ENCODE results near the gene RREB1. TPM values are rescaled to one million over a fixed set of nuclear protein-coding genes. Genes with fewer than 3 reads are reported as not detected.

RREB1 gene
- total RNA-seq, 4 donors from 2014 or later: 73.9 to 214 (median 107) TPM

- Histone ChIP-seq H3K27ac (peak overlapping the region; percentile 93 to 98 (median 96)), H3K4me1 (peaks cover 55 to 95% (median 84%) of the 10 kb centered on the region in 4 donors), H3K9me3 (no peaks in the 10 kb centered on the region), H3K27me3 (no peaks in the 10 kb centered on the region), H3K4me3 (peak overlapping the region; percentile 35 to 58 (median 56)), H3K36me3 (no peaks in the 10 kb centered on the region)
- DNase-seq: peak; percentile 91
- WGBS, 2 donors (ENCODE audit: low coverage in 1 of 2): 4 to 33% methylated on average over 5 to 40 of the region's 67 CpGs
- TF ChIP-seq EP300 (IDR thresholded peaks at IDR 0.05; ENCODE audit: low read depth) (no peak), POLR2A (IDR thresholded peaks at IDR 0.05) (peak; percentile 80), POLR2AphosphoS5 (IDR thresholded peaks at IDR 0.05) (peak; percentile 77 to 89 (median 80)), CTCF (IDR thresholded peaks at IDR 0.05) (no peak)
- intact Hi-C loops (cut with DNase I; ENCODE audit: low total_unique reads) (no loop called here), in situ Hi-C loops (cut with MboI; ENCODE audit: low pct_ligation_motif_present in 1 of 4, low pct_unique_long_range_greater_than_20kb in 1 of 4, low sequenced_read_pairs in 3 of 4) (no loop called here)
Measured at GRCh38 chr6:7140631-7141378, 33.0 kb downstream of the RREB1 start.

GRCh38 chr6:7142228-7142801 is 34.6 kb downstream of the RREB1 start:
- H3K4me3 ChIP-seq: no peak overlapping the region

GRCh38 chr6:7142918-7143475 is 35.2 kb downstream of the RREB1 start:
- Histone ChIP-seq H3K4me1 (peaks cover 53 to 95% (median 88%) of the 10 kb centered on the region in 4 donors), H3K27ac (peak overlapping the region; percentile 93 to 98 (median 96)), H3K9me3 (no peaks in the 10 kb centered on the region), H3K36me3 (no peaks in the 10 kb centered on the region), H3K27me3 (no peaks in the 10 kb centered on the region), H3K4me3 (no peak overlapping the region)
- WGBS, 2 donors (ENCODE audit: low coverage in 1 of 2): 40 to 56% methylated on average over 1 to 6 of the region's 6 CpGs
- intact Hi-C loops (cut with DNase I; ENCODE audit: low total_unique reads): no loop called here
- TF ChIP-seq CTCF (IDR thresholded peaks at IDR 0.05) (no peak), POLR2AphosphoS5 (IDR thresholded peaks at IDR 0.05) (no peak), EP300 (IDR thresholded peaks at IDR 0.05; ENCODE audit: low read depth) (no peak), POLR2A (IDR thresholded peaks at IDR 0.05) (no peak)
- in situ Hi-C loops (cut with MboI; ENCODE audit: low pct_ligation_motif_present in 1 of 4, low pct_unique_long_range_greater_than_20kb in 1 of 4, low sequenced_read_pairs in 3 of 4): no loop called here
- DNase-seq: no peak

More at GRCh38 chr6:7142228-7142801, 34.6 kb downstream of the RREB1 start:
- intact Hi-C loops (cut with DNase I; ENCODE audit: low total_unique reads) (no loop called here), in situ Hi-C loops (cut with MboI; ENCODE audit: low pct_ligation_motif_present in 1 of 4, low pct_unique_long_range_greater_than_20kb in 1 of 4, low sequenced_read_pairs in 3 of 4) (no loop called here)
- no peaks in the 10 kb centered on the region for H3K27me3 ChIP-seq
- H3K27ac ChIP-seq: peak overlapping the region; percentile 93 to 98 (median 96)
- 94% methylated on average over 25 of the region's 25 CpGs; no CpG with 5 or more reads in 1 of the 2 donors for whole genome bisulfite sequencing, 2 donors (ENCODE audit: low coverage in 1 of 2)
- TF ChIP-seq CTCF (IDR thresholded peaks at IDR 0.05) (no peak), POLR2AphosphoS5 (IDR thresholded peaks at IDR 0.05) (no peak), EP300 (IDR thresholded peaks at IDR 0.05; ENCODE audit: low read depth) (no peak), POLR2A (IDR thresholded peaks at IDR 0.05) (no peak)
- H3K4me1 ChIP-seq: peaks cover 59 to 95% (median 88%) of the 10 kb centered on the region in 4 donors
- no peaks in the 10 kb centered on the region for H3K36me3 ChIP-seq
- no peak for DNase-seq
- no peaks in the 10 kb centered on the region for H3K9me3 ChIP-seq

- H3K27me3 ChIP-seq: no peaks in the 10 kb centered on the region
- H3K4me1 ChIP-seq: peaks cover 48 to 95% (median 86%) of the 10 kb centered on the region in 4 donors
- in situ Hi-C loops (cut with MboI; ENCODE audit: low pct_ligation_motif_present in 1 of 4, low pct_unique_long_range_greater_than_20kb in 1 of 4, low sequenced_read_pairs in 3 of 4): no loop called here
- intact Hi-C loops (cut with DNase I; ENCODE audit: low total_unique reads): no loop called here
- WGBS, 2 donors (ENCODE audit: low coverage in 1 of 2): 37 to 40% methylated on average over 5 to 7 of the region's 7 CpGs
- H3K9me3 ChIP-seq: no peaks in the 10 kb centered on the region
- H3K4me3 ChIP-seq: no peak overlapping the region
- H3K27ac ChIP-seq: peak overlapping the region; percentile 93 to 98 (median 96)
- DNase-seq: no peak
- H3K36me3 ChIP-seq: no peaks in the 10 kb centered on the region
- no peak for TF ChIP-seq POLR2A (IDR thresholded peaks at IDR 0.05)
- no peak for TF ChIP-seq POLR2AphosphoS5 (IDR thresholded peaks at IDR 0.05)
- TF ChIP-seq CTCF (IDR thresholded peaks at IDR 0.05): peak in 2 of 5 experiments; percentile 17 to 26
Measured at GRCh38 chr6:7143476-7143974, 35.8 kb downstream of the RREB1 start.

Measured in transverse colon (tissue), 4 donors.